Right renal pelvis (tissue), 4 donors: ENCODE measurements around the gene RNF5. TPM values are rescaled to one million over a fixed set of nuclear protein-coding genes. Genes with fewer than 3 reads are reported as not detected.
A peak's percentile ranks its signal among the peaks of the same experiment; 100 is the strongest.
"Not testable (repeated sequence)": the region's sequence is repeated elsewhere in the genome, so short reads cannot be mapped to it uniquely, and the experiment has no call there.

Source experiments
- DNase-seq, 4 donors: peaks; one replicate each; pipeline ENCODE4 v3.0.0-alpha.2; 2013; ENCODE audit warnings: low read depth in 4 of 4, low spot score in 3 of 4, missing footprints in 1 of 4
- polyA plus RNA-seq, 4 donors: library from polyadenylated mRNA; unstranded; fragments of 120-200 nt; gene quantifications; one replicate each; pipeline ENCODE4 v1.2.1, GENCODE V29; 2013; ENCODE audit not compliant: insufficient read length in 4 of 4

RNF5 gene
- polyA plus RNA-seq = 100 to 1,000 TPM; 104 to 122 (median 109) TPM

GRCh38 chr6:32177788-32178546 lies at the start of gene RNF5:
Gene RNF5, plus strand, starts transcription at chr6:32178405. Its CDS starts 107 bp downstream, at chr6:32178512.
- DNase-seq = peak; percentile 95 to 100 (median 100)

GRCh38 chr6:32128751-32129296 lies 49.4 kb upstream of the RNF5 start:
- no peak for DNase-seq

- DNase-seq = no peak
Observed at GRCh38 chr6:32129297-32130088, 48.7 kb upstream of the RNF5 start.

- no peak for DNase-seq
Observed at GRCh38 chr6:32131439-32131948, 46.7 kb upstream of the RNF5 start.

GRCh38 chr6:32132110-32132509 lies 46.1 kb upstream of the RNF5 start:
- no peak for DNase-seq

GRCh38 chr6:32133786-32134185 lies 44.4 kb upstream of the RNF5 start:
- DNase-seq = no peak

GRCh38 chr6:32137454-32137853 lies 40.8 kb upstream of the RNF5 start:
- no peak for DNase-seq

GRCh38 chr6:32139590-32139989 lies 38.6 kb upstream of the RNF5 start:
- no peak for DNase-seq

GRCh38 chr6:32140420-32141046 lies 37.7 kb upstream of the RNF5 start:
- no peak for DNase-seq

- not testable (repeated sequence) for DNase-seq
Observed at GRCh38 chr6:32144238-32144637, 34.0 kb upstream of the RNF5 start.

GRCh38 chr6:32146287-32146686 lies 31.9 kb upstream of the RNF5 start:
- DNase-seq = no peak

- no peak for DNase-seq
Observed at GRCh38 chr6:32146687-32147086, 31.5 kb upstream of the RNF5 start.

GRCh38 chr6:32147401-32148132 lies 30.6 kb upstream of the RNF5 start:
- DNase-seq = no peak

GRCh38 chr6:32148289-32149091 lies 29.7 kb upstream of the RNF5 start:
- DNase-seq = peak in 1 of 4 donors; percentile 75

- DNase-seq = no peak
Observed at GRCh38 chr6:32149092-32149755, 29.0 kb upstream of the RNF5 start.

GRCh38 chr6:32149932-32150870 lies 28.0 kb upstream of the RNF5 start:
- no peak for DNase-seq

GRCh38 chr6:32151181-32151862 lies 26.9 kb upstream of the RNF5 start:
- no peak for DNase-seq
